Cardiac fibroblast (primary cell): ENCODE measurements around the gene WDR44.
A peak's percentile ranks its signal among the peaks of the same experiment; 100 is the strongest.

Experiments
- DNase-seq, 2 donors: peaks; one replicate each; pipeline versions ENCODE4 v3.0.0 to v3.0.0-alpha.2; 2010; ENCODE audit warnings: low read depth in 2 of 2
- H3K4me3 ChIP-seq, 2 donors: replicated peaks in 1 of 2; 1 replicate in 1 of 2; 2 replicates in 1 of 2; pipeline ENCODE4 v1.5.1; 2011; ENCODE audit warnings: low read depth in 2 of 2, low read length in 2 of 2, mild to moderate bottlenecking in 2 of 2, moderate library complexity in 1 of 2
- TF ChIP-seq, protein P1 (sequence below): IDR thresholded peaks from one replicate; pipeline ENCODE4 v1.5.1; 2011; ENCODE audit warnings: low read depth, mild to moderate bottlenecking, low read length, inconsistent platforms

The WDR44 gene

DNA sequence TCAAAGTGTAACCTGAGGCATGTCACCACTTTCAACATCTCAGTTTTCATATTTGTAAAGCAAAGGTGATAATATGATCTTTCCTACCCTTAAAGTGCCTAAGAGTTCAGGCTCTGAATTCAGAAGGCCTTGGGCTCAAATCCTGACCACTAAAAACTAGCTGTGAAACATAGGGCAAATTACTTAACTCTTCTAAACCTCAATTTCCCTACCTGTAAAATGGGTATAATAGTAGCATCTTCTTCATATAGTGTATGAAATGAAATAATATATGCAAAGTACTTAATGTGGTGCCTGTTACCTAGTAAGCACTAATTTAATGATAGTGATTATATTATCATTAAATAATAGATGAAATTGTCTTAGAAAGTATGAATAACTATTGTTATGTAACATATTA, 7.0 kb upstream of the WDR44 start:
- TF ChIP-seq, protein P1, sequence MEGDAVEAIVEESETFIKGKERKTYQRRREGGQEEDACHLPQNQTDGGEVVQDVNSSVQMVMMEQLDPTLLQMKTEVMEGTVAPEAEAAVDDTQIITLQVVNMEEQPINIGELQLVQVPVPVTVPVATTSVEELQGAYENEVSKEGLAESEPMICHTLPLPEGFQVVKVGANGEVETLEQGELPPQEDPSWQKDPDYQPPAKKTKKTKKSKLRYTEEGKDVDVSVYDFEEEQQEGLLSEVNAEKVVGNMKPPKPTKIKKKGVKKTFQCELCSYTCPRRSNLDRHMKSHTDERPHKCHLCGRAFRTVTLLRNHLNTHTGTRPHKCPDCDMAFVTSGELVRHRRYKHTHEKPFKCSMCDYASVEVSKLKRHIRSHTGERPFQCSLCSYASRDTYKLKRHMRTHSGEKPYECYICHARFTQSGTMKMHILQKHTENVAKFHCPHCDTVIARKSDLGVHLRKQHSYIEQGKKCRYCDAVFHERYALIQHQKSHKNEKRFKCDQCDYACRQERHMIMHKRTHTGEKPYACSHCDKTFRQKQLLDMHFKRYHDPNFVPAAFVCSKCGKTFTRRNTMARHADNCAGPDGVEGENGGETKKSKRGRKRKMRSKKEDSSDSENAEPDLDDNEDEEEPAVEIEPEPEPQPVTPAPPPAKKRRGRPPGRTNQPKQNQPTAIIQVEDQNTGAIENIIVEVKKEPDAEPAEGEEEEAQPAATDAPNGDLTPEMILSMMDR: no peak

GRCh38 chrX:118345045-118345463, 852 bp upstream of the WDR44 start:
- TF ChIP-seq, protein P1: no peak
- peak in 1 of 2 donors; percentile 73 for DNase-seq
- H3K4me3 ChIP-seq: peak overlapping the region; percentile 36 to 47

More for the DNA sequence above, 7.0 kb upstream of the WDR44 start:
- no peak for DNase-seq
- no peak overlapping the region for H3K4me3 ChIP-seq

DNA sequence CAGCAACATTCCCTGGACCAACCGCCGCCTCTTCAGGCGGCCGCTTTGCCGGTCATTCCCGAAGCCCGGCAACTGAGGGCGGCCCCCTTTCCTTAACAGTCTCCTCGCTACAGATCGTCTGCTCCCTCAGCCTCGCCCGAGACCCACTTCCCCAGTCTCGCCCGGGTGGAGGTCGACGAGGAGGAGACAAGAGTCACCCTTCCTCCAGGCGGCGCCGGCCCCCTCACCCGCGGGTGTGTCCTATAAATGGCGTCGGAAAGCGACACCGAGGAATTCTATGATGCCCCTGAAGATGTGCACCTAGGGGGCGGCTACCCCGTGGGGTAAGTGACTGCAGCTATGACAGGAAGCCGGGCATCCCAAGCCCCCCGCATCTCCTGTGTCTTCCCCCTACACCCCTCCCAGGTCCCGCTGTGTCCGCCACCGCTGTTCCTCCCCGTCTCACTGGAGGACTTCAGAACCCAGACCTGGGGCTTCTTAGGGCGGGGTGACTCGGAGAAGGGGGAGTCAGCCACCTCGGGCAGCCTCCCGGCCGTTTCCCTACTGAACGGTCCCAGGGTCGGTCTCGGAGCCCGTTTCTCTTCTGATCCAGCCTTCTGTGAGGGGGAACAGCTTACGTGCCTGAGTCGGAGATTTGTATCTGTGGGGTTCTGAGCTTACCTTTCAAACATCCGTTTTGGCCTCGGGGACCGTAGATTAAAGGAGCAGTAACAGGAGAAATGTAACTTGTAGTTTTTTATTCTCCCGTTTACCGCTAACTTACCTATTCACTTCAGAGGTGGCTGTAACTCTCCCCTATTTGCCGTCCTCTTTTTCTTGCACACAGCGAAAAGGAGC, 570 bp downstream of the WDR44 start:
- H3K4me3 ChIP-seq: peak overlapping the region; percentile 78 to 82
- TF ChIP-seq, protein P1: no peak
- peak in 1 of 2 donors; percentile 18 for DNase-seq

DNA sequence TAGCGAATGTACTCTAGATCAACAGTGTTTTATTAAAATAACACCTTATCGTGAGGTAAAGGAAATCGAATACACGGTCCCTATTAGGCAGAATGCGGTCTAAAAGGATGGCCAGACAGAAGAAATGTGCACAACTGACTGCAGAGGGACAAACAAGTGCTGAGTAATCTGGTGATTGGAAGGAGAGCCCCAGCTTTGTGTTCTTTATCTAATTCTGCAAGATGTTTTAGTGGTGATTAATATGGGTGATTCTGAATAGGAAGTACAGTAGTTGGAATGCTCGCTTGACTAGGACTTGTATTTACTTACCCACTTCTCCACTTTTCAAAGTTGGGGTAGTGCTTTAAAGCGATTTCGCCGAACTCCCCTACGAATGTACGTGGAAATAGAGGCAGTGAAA, 1.2 kb downstream of the WDR44 start:
- H3K4me3 ChIP-seq: peak overlapping the region; percentile 78 to 82
- TF ChIP-seq, protein P1: no peak
- DNase-seq: peak; percentile 47 to 67

DNA sequence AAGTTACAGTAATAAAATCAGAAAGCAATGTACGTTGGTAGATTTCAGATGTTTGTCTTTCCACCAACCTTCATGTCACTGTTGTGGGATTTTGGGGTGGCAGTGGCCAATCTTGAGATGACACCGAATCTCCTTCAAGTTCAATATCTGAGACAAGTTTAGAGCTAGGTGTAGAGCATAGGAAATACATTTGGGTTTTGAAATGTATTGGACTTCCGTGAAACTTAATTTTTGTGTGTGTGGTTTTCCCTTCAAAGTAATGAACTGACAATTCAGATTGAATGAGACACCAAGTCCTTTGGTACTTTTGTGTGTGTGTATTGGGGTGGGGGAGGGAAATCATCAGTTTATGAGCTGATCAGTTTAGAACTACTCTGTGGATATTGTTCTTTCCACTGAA, 1.8 kb downstream of the WDR44 start:
- TF ChIP-seq, protein P1: no peak
- peak overlapping the region; percentile 78 to 82 for H3K4me3 ChIP-seq
- DNase-seq: no peak

DNA sequence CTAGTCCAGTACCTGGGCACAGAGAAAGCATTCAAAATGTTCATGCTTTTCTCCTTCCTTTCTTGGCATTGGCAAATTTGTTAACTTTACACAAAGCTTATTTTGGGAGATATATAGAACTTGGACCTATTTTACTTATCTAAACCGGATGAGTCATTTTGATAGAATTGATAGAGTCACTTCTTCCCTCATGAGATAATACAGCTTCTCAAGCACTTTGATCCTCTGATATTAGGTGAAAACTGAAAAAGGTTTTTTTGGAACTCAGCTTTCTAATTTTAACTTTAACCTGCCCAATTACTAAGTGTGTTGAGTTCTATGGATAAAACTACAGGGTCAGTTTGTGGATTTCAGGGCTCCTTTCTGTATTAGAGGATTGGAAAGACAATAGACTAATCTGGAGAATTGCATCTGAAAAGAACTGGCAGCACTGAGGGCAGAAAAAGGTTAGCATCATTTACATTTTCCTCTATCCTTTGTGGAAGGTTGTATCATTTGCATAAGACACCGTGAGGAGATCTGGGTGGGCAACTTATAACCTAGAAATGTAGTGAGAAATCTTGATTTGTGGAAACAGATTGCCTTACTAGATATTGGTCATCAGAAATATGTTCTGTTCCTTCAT, 2.4 kb downstream of the WDR44 start:
- H3K4me3 ChIP-seq: peak overlapping the region; percentile 78 to 82
- TF ChIP-seq, protein P1: no peak
- no peak for DNase-seq
